Ascending aorta (tissue), 2 donors: ENCODE data around the gene MLXIPL. TPM values are rescaled to one million over a fixed set of nuclear protein-coding genes. Genes with fewer than 3 reads are reported as not detected.
"Not testable (repeated sequence)": the region's sequence is repeated elsewhere in the genome, so short reads cannot be mapped to it uniquely, and the experiment has no call there.

Source experiments
- DNase-seq, 2 donors: peaks; one replicate each; pipeline ENCODE4 v3.0.0-alpha.2; 2019; ENCODE audit warnings: low spot score in 2 of 2
- H3K27ac ChIP-seq, 2 donors: fragments of 200-600 bp; sonication (generic); one replicate each; pipeline ENCODE4 v1.5.1; 2016 to 2017; ENCODE audit warnings: mild to moderate bottlenecking in 1 of 2
- H3K27me3 ChIP-seq: fragments of 200-600 bp; sonication (generic); one replicate; pipeline ENCODE4 v1.5.1; 2017
- H3K36me3 ChIP-seq, 2 donors: fragments of 200-600 bp; sonication (generic); one replicate each; pipeline ENCODE4 v1.5.1; 2016
- H3K4me1 ChIP-seq, 2 donors: fragments of 200-600 bp; sonication (generic); one replicate each; pipeline ENCODE4 v1.5.1; 2016 to 2017; ENCODE audit warnings: mild to moderate bottlenecking in 1 of 2
- H3K4me3 ChIP-seq, 2 donors: fragments of 200-600 bp; sonication (generic); one replicate each; pipeline ENCODE4 v1.5.1; 2016 to 2017; ENCODE audit warnings: mild to moderate bottlenecking in 1 of 2
- H3K9me3 ChIP-seq, 2 donors: fragments of 200-600 bp; sonication (generic); one replicate each; pipeline ENCODE4 v1.5.1; 2016
- intact Hi-C: fragments of 100-400 bp; cut with DNase I; formaldehyde crosslinking; loops from one replicate; pipeline ENCODE4 v1.15.1; 2023
- total RNA-seq: library from RNA; depleted of rRNA; stranded (reverse); fragments of >200 nt; gene quantifications from one replicate; pipeline ENCODE4 v1.1.0, GENCODE V29; 2016
- TF ChIP-seq, protein P1 (sequence below), 3 experiments: fragments of 200-600 bp in 2 of 3; fragments of 450-650 bp in 1 of 3; sonication (generic) in 2 of 3; IDR thresholded peaks; one replicate each; pipeline ENCODE4 v1.5.1; 2016 to 2019; ENCODE audit warnings: antibody characterized with exemption in 3 of 3, mild to moderate bottlenecking in 1 of 3, moderate library complexity in 1 of 3

MLXIPL gene
- total RNA-seq, 1 donor from 2014 or later = 297 TPM

DNA sequence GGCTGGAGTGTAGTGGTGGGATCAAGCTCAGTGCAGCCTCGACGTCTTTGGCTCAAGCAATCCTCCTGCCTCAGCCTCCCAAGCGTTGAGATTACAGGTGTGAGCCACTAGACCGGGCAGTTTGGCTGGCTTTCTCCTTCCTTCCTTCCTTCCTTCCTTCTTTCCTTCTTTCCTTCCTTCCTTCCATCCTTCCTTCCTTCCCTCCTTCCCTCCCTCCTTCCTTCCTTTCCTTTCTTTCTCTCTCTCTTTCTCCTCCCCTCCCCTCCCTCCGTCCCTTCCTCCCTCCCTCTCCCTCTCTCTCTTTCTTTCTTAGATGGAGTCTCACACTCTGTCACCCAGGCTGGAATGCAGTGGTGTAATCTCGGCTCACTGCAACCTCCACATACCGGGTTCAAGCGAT lies 35.7 kb upstream of the MLXIPL start:
- peaks cover 0 to 5% of the 10 kb centered on the region in 2 donors for H3K9me3 ChIP-seq
- no peaks in the 10 kb centered on the region for H3K4me1 ChIP-seq
- no peaks in the 10 kb centered on the region for H3K36me3 ChIP-seq
- no peak overlapping the region for H3K4me3 ChIP-seq
- no peak overlapping the region for H3K27ac ChIP-seq
- no peak for DNase-seq
- H3K27me3 ChIP-seq = no peaks in the 10 kb centered on the region
- TF ChIP-seq, protein P1, sequence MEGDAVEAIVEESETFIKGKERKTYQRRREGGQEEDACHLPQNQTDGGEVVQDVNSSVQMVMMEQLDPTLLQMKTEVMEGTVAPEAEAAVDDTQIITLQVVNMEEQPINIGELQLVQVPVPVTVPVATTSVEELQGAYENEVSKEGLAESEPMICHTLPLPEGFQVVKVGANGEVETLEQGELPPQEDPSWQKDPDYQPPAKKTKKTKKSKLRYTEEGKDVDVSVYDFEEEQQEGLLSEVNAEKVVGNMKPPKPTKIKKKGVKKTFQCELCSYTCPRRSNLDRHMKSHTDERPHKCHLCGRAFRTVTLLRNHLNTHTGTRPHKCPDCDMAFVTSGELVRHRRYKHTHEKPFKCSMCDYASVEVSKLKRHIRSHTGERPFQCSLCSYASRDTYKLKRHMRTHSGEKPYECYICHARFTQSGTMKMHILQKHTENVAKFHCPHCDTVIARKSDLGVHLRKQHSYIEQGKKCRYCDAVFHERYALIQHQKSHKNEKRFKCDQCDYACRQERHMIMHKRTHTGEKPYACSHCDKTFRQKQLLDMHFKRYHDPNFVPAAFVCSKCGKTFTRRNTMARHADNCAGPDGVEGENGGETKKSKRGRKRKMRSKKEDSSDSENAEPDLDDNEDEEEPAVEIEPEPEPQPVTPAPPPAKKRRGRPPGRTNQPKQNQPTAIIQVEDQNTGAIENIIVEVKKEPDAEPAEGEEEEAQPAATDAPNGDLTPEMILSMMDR (IDR thresholded peaks at IDR 0.05) = no peak
- intact Hi-C loops = no loop called here

DNA sequence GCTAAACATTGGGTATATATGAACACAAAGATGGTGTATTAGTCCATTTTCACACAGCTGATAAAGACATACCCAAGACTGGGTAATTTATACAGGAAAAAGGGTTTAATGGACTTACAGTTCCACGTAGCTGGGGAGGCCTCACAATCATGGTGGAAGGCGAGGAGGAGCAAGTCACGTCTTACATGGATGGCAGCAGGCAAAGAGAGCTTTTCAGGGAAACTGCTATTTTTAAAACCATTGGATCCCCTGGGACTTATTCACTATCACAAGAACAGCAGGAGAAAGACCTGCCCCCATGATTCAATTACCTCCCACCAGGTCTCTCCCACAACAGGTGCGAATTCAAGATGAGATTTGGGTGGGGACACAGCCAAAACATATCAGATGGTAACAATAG lies 31.0 kb upstream of the MLXIPL start:
- intact Hi-C loops = not testable (repeated sequence)

DNA sequence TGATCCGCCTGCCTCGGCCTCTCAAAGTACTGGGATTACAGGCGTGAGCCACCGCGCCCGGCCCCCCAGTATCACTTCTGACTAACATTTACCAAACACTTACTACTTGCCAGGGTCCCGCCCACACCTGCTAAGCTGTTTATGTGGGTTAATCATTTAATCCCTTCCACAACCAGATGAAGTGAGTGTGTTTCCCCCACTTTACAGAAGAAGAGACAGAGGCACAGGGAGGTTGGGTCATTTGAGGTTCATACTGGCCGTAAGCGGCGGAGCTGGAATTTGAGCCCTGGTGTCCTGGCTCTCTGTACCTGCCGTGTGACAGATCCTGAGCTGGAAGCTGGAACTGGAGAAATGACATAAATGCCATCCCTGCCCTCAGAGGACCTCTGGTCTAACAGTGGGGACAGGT lies 28.2 kb upstream of the MLXIPL start:
- no peak overlapping the region for H3K27ac ChIP-seq
- intact Hi-C loops = no loop called here
- H3K27me3 ChIP-seq = no peaks in the 10 kb centered on the region

More for the DNA sequence above, 31.0 kb upstream of the MLXIPL start:
- H3K27ac ChIP-seq, H3K27me3 ChIP-seq, H3K9me3 ChIP-seq, H3K4me3 ChIP-seq, H3K36me3 ChIP-seq, H3K4me1 ChIP-seq, DNase-seq: not testable (repeated sequence)

DNA sequence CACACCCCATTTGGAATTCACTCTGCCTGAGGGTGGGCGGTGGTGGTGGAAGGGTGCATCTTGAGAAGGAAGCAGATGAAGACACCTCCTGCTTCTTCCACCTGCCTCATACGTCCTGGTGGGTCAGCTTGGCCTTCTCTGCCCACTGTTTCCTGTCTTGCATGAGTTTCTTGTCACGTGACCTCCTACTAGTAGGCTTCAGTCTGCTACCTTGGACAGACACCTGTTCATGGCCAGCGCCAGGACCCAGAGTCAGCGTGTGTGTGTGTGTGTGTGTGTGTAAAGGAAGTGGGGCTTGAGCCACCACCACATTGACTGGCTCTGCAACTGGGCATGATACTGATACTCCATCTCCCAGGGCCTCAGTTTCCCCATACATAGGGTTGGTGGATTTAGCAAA lies 26.2 kb upstream of the MLXIPL start:
- no peak overlapping the region for H3K4me3 ChIP-seq
- TF ChIP-seq, protein P1 (IDR thresholded peaks at IDR 0.05) = no peak
- H3K27ac ChIP-seq = no peak overlapping the region
- peaks cover 8% of the 10 kb centered on the region for H3K27me3 ChIP-seq
- peaks cover 0 to 4% of the 10 kb centered on the region in 2 donors for H3K4me1 ChIP-seq
- intact Hi-C loops = no loop called here
- no peaks in the 10 kb centered on the region for H3K36me3 ChIP-seq
- no peaks in the 10 kb centered on the region for H3K9me3 ChIP-seq
- DNase-seq = no peak

More for the DNA sequence above, 28.2 kb upstream of the MLXIPL start:
- Histone ChIP-seq H3K4me3 (no peak overlapping the region), H3K36me3 (no peaks in the 10 kb centered on the region), H3K4me1 (peaks cover 0 to 4% of the 10 kb centered on the region in 2 donors), H3K9me3 (no peaks in the 10 kb centered on the region)
- no peak for DNase-seq
- TF ChIP-seq, protein P1 (IDR thresholded peaks at IDR 0.05) = no peak

DNA sequence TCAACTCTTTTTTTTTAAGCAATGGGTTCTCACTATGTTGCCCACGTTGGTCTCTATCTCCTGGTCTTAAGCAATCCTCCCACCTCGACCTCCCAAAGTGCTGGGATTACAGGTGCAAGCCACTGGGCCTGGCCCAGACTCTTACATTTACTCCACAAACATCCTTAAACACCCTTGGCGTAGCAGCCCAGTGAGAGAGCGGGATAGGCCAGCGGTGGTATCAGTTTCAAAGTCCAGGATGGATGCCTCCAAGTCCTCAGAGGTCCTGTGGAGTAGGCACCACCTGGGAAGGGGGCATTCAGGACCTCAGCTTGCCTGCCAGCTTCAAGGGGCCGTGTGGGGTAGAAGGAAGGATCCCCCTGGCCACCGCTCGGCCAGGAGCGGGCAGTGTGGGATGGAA lies 25.3 kb upstream of the MLXIPL start:
- intact Hi-C loops = no loop called here
- TF ChIP-seq, protein P1 (IDR thresholded peaks at IDR 0.05) = no peak
- no peaks in the 10 kb centered on the region for H3K36me3 ChIP-seq
- H3K4me1 ChIP-seq = peaks cover 0 to 4% of the 10 kb centered on the region in 2 donors
- no peaks in the 10 kb centered on the region for H3K9me3 ChIP-seq
- no peak for DNase-seq
- H3K27ac ChIP-seq = no peak overlapping the region
- H3K4me3 ChIP-seq = no peak overlapping the region
- peaks cover 8% of the 10 kb centered on the region for H3K27me3 ChIP-seq

DNA sequence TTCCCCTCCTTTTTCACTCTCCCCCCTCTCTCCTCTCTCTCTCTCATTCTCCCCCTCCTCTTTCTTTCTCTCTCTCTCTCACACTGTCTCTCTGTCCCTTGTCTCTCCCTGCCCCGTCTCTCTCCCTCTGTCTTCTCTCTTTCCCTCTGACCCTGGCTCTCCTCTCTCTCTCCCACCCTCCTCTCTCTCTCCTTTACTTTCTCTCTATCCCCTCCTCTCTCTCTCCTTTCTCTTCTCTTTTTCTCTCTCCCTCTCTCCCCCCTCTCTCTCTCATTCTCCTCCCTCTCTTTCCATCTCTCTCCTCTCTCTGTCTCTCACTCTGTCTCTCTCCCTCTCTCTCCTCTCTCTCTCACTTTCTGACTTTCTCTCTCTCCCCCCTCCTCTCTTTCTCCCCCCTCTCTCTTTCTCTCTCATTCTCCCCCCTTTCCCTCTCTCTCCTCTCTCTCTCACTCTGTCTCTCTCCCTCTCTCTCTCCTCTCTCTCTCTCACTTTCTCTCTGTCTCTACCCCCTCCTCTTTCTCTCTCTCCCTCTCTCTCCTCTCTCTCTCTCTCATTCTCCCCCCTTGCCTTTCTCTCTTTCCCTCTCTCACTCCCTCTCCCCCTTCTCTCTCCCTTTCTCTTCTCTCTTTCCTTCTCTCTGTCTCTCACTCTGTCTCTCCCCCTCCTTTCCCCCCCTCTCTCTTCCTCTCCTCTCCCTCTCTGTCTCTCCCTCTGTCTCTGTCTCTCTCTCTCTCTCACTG lies 24.4 kb upstream of the MLXIPL start:
- Histone ChIP-seq H3K36me3 (no peaks in the 10 kb centered on the region), H3K27ac (no peak overlapping the region), H3K4me1 (peaks cover 0 to 4% of the 10 kb centered on the region in 2 donors), H3K27me3 (peaks cover 8% of the 10 kb centered on the region), H3K4me3 (no peak overlapping the region), H3K9me3 (no peaks in the 10 kb centered on the region)
- TF ChIP-seq, protein P1 (IDR thresholded peaks at IDR 0.05) = no peak
- intact Hi-C loops = no loop called here
- DNase-seq = no peak
